ENCODE data around the gene INPP4A.

DNA sequence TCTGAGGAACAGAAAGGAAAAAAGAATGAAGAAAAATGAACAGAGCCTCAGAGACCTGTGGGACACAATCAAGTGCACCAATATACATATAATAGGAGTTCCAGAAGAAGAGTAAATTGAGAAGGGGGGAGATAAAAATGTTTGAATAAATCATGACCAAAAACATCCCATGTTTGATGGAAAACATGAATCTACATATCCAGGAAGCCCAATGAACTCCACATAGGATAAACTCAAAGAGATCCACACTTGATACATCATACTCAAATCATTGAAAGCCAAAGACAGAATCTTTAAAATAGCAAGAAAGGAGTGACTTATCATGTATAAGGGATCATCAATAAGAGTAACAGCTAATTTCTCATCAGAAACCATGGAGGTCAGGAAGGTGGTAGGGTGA, 83.7 kb downstream of the INPP4A start:
- TF ChIP-seq, protein P1, sequence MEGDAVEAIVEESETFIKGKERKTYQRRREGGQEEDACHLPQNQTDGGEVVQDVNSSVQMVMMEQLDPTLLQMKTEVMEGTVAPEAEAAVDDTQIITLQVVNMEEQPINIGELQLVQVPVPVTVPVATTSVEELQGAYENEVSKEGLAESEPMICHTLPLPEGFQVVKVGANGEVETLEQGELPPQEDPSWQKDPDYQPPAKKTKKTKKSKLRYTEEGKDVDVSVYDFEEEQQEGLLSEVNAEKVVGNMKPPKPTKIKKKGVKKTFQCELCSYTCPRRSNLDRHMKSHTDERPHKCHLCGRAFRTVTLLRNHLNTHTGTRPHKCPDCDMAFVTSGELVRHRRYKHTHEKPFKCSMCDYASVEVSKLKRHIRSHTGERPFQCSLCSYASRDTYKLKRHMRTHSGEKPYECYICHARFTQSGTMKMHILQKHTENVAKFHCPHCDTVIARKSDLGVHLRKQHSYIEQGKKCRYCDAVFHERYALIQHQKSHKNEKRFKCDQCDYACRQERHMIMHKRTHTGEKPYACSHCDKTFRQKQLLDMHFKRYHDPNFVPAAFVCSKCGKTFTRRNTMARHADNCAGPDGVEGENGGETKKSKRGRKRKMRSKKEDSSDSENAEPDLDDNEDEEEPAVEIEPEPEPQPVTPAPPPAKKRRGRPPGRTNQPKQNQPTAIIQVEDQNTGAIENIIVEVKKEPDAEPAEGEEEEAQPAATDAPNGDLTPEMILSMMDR (IDR thresholded peaks at IDR 0.05): no peak
- TF ChIP-seq POLR2A (IDR thresholded peaks at IDR 0.05) (no peak), POLR2AphosphoS5 (IDR thresholded peaks at IDR 0.05) (no peak)
